ENCODE data around the gene MON1A.

MON1A gene

DNA sequence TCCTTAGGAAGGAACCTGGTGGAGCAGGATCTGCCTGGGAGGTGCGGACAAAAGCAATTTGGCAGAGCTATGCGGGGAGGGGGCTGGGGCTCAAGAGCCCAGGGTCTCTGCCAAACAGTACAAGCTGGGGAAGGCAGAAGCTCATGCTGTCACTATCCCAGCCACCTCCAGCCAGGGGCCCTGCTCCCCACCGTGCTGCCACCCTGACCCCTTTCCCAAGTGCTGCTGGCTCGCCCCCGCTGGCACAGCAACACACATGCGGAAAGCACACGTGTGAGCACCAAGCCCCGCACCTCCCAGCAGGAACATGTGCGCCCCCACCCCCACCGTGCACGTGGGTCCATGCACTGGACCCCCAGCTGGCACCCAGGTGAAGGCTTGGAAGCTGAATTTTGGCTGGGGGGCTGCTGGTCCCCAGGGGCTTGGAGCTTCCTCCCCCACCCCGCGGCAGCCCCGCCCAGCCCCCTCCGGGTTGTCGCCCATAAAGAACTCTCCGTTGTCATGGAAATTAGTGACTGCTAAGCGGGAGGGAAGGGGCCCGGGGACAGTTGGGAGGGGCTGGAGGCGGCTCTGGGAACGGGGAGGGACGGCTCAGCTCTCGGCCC lies 60.6 kb downstream of the MON1A start:
- Histone ChIP-seq H3K4me1 (peaks cover 8% of the 10 kb centered on the region), H3K9me3 (no peaks in the 10 kb centered on the region), H3K4me3 (peak overlapping the region; percentile 55), H3K27me3 (ENCODE audit: low read depth) (no peaks in the 10 kb centered on the region), H3K36me3 (replicated peaks) (no peaks in the 10 kb centered on the region)
- peak; percentile 75 to 81 for DNase-seq (ENCODE audit: low spot score in 2 of 2)
- in situ Hi-C loops (cut with MboI; ENCODE audit: low sequenced_read_pairs): no loop called here

- Histone ChIP-seq H3K27me3 (ENCODE audit: low read depth) (no peaks in the 10 kb centered on the region), H3K4me3 (no peak overlapping the region), H3K36me3 (replicated peaks) (no peaks in the 10 kb centered on the region), H3K9me3 (no peaks in the 10 kb centered on the region), H3K4me1 (peaks cover 8% of the 10 kb centered on the region)
- in situ Hi-C loops (cut with MboI; ENCODE audit: low sequenced_read_pairs): no loop called here
- peak; percentile 16 to 73 for DNase-seq (ENCODE audit: low spot score in 2 of 2)
Measured at GRCh38 chr3:49867871-49868321, 61.7 kb downstream of the MON1A start.

GRCh38 chr3:49867400-49867799 lies 62.2 kb downstream of the MON1A start:
- H3K27me3 ChIP-seq (ENCODE audit: low read depth): no peaks in the 10 kb centered on the region
- peaks cover 8% of the 10 kb centered on the region for H3K4me1 ChIP-seq
- no peak overlapping the region for H3K4me3 ChIP-seq
- no peaks in the 10 kb centered on the region for H3K9me3 ChIP-seq
- DNase-seq (ENCODE audit: low spot score in 2 of 2): no peak
- in situ Hi-C loops (cut with MboI; ENCODE audit: low sequenced_read_pairs): no loop called here
- no peaks in the 10 kb centered on the region for H3K36me3 ChIP-seq (replicated peaks)

DNA sequence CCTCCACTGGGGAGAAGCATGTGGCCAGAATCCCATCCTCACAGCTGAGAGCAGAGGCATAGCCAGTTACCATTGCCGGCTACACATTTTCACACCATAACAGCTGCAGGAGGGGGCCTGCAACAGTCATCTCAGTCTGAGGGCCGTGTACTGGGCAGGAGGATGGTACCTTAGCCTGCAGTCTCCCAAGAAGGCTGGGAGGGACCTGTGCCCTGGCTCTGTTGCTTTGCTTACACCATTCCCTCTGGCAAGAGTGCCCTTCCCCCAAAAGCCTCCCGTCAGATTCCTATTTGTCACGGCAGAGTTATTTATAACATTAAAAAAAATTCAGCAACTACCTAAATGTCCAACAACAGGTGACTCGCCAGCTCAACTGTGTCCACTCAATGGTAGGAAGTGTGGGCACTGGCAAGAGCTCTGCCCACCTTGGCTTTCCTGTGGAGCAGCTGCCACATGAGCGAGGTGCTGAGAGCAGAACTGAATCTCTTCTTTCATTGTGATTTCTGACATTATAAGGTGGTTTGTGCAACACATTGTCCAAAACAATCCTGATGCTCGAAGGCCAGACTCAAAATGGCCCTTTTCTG lies 64.3 kb downstream of the MON1A start:
- Histone ChIP-seq H3K9me3 (no peaks in the 10 kb centered on the region), H3K4me3 (no peak overlapping the region), H3K27me3 (ENCODE audit: low read depth) (no peaks in the 10 kb centered on the region), H3K4me1 (peaks cover 8% of the 10 kb centered on the region), H3K36me3 (replicated peaks) (no peaks in the 10 kb centered on the region)
- in situ Hi-C loops (cut with MboI; ENCODE audit: low sequenced_read_pairs): no loop called here
- DNase-seq (ENCODE audit: low spot score in 2 of 2): no peak

DNA sequence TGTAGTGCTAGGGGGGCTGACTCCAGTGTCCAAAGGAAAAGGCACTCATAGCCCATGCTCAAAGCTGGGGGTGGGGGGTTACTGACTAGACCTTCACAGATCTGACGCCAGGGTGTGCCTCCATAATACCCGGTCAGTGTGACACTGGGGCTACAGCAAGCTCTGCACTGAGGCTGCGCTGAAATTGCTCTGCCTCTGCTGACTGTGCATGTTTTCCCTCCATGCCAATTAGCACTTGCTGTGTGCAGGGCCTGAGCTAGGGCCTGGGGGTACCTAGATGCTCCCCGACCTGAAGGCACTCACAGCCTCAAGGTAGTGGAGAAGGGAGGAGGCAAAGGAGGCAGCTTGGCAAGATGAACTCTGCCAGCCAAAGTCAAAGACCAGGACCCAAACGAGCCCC lies 65.1 kb downstream of the MON1A start:
- in situ Hi-C loops (cut with MboI; ENCODE audit: low sequenced_read_pairs): no loop called here
- DNase-seq (ENCODE audit: low spot score in 2 of 2): no peak
- H3K27me3 ChIP-seq (ENCODE audit: low read depth): no peaks in the 10 kb centered on the region

DNA sequence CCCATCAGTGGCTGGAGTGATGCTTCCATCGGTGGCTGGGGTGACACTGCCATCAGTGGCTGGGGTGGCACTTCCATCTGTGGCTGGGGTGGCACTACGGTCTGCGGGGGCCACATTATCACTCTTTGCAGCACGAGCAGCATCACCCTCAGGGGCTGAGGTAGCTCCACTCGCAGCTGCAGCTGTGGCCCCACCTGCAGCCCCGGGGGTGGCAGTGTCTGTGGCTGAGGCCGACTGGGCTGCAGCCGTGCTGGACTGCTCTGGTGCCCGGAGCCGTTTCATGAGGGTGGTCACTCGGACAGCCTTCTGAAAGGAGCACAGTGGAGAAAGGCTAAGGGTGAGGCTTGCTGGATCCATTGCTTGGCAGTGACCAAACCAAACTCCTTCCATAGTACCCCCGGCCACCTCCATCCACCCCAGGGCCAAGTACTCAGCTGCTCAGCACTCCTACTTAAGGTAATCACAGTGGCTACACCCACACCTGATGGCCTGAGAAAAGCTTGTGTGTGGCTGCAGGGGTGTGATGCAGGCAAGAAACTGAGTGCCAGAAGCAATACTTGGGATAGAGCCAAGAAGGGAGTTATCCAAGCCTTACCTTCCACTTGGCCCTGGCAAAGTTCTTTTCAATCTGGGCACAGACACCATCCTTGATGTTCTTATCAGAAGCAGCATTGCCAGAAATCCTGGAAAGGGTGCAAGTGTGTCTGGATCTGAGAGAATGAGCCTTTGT lies 69.9 kb downstream of the MON1A start:
- Histone ChIP-seq H3K4me1 (peaks cover 10% of the 10 kb centered on the region), H3K36me3 (replicated peaks) (no peaks in the 10 kb centered on the region), H3K9me3 (no peaks in the 10 kb centered on the region), H3K27me3 (ENCODE audit: low read depth) (no peaks in the 10 kb centered on the region), H3K4me3 (no peak overlapping the region)
- in situ Hi-C loops (cut with MboI; ENCODE audit: low sequenced_read_pairs): no loop called here
- no peak for DNase-seq (ENCODE audit: low spot score in 2 of 2)

More for the DNA sequence above, 65.1 kb downstream of the MON1A start:
- H3K9me3 ChIP-seq: no peaks in the 10 kb centered on the region
- H3K4me1 ChIP-seq: peaks cover 8% of the 10 kb centered on the region
- no peak overlapping the region for H3K4me3 ChIP-seq
- H3K36me3 ChIP-seq (replicated peaks): no peaks in the 10 kb centered on the region
